Measurements from ENCODE around the gene BICC1.

DNA sequence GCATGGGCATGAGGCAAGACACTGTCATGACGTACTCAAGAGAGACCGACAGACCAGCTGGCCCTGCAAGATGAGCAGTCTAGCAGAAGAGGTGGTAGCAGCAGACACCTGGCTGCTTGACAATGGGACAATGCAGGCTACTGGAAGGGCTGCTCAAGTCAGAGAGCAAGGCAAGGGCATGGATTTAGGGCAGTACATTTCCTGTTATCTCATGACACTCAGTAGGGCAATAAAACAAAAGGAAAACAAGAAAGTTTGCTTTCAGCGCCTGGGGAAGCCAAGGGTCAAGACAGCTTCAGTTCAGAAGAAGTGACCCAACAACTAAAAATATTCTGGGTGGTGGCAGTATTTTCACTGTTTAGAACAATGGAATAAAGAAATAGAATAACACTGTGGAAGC lies 332.0 kb downstream of the BICC1 start:
- TF ChIP-seq, protein P1, sequence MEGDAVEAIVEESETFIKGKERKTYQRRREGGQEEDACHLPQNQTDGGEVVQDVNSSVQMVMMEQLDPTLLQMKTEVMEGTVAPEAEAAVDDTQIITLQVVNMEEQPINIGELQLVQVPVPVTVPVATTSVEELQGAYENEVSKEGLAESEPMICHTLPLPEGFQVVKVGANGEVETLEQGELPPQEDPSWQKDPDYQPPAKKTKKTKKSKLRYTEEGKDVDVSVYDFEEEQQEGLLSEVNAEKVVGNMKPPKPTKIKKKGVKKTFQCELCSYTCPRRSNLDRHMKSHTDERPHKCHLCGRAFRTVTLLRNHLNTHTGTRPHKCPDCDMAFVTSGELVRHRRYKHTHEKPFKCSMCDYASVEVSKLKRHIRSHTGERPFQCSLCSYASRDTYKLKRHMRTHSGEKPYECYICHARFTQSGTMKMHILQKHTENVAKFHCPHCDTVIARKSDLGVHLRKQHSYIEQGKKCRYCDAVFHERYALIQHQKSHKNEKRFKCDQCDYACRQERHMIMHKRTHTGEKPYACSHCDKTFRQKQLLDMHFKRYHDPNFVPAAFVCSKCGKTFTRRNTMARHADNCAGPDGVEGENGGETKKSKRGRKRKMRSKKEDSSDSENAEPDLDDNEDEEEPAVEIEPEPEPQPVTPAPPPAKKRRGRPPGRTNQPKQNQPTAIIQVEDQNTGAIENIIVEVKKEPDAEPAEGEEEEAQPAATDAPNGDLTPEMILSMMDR (IDR thresholded peaks at IDR 0.05): no peak
- no peak for TF ChIP-seq SIN3A (IDR thresholded peaks at IDR 0.05; ENCODE audit: borderline replicate concordance, insufficient read depth, low read depth, low read length)
